ENCODE measurements around the gene FNDC5.

FNDC5 gene

GRCh38 chr1:32900956-32901822 lies 30.5 kb upstream of the FNDC5 start, which contains the start of gene TMEM54:
TMEM54 (minus strand) TSS chr1:32901389; CDS start chr1:32901238, 151 bp downstream.
- TF ChIP-seq ZFX (IDR thresholded peaks at IDR 0.05; ENCODE audit: borderline replicate concordance) = no peak
- TF ChIP-seq, protein P1, sequence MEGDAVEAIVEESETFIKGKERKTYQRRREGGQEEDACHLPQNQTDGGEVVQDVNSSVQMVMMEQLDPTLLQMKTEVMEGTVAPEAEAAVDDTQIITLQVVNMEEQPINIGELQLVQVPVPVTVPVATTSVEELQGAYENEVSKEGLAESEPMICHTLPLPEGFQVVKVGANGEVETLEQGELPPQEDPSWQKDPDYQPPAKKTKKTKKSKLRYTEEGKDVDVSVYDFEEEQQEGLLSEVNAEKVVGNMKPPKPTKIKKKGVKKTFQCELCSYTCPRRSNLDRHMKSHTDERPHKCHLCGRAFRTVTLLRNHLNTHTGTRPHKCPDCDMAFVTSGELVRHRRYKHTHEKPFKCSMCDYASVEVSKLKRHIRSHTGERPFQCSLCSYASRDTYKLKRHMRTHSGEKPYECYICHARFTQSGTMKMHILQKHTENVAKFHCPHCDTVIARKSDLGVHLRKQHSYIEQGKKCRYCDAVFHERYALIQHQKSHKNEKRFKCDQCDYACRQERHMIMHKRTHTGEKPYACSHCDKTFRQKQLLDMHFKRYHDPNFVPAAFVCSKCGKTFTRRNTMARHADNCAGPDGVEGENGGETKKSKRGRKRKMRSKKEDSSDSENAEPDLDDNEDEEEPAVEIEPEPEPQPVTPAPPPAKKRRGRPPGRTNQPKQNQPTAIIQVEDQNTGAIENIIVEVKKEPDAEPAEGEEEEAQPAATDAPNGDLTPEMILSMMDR (IDR thresholded peaks at IDR 0.05) = peak; percentile 22
- peak within 1 kb of the TSS; percentile 89 for H3K27ac ChIP-seq

GRCh38 chr1:32900371-32900955 lies 29.8 kb upstream of the FNDC5 start:
- peak overlapping the region; percentile 89 for H3K27ac ChIP-seq
- TF ChIP-seq, protein P1 (IDR thresholded peaks at IDR 0.05) = no peak
- TF ChIP-seq ZFX (IDR thresholded peaks at IDR 0.05; ENCODE audit: borderline replicate concordance) = no peak

DNA sequence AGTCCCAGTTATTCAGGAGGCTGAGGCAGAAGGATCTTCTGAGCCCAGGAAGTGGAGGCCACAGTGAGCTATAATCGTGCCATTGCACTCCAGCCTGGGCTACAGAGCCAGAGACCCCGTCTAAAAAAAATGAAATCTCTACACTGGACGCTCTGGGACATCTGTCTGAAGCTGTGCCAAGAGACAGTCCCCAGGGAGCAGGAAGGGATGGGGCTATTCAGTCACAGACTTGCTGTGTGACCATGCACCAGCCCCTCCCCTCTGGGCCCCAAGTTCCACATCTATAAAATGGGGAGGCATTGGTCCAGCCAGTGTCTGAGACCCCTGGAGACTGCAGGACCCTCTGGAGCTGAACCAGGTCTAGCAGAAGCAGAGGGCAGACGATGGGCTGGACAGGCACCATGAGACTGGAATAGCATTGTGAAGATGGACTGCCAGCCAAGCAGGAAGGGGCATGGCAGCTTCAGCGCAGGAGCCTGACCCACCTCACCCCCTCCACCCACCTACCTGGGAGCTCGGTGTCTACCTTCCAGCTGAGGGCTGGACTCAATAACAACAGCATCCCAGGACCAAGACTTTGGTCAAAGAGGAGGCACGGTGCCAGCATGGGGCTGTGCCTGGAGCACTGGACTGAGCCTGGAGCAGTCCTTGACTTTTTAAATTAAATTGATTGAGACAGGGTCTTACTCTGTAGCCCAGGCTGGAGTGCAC lies 29.0 kb upstream of the FNDC5 start:
- H3K27ac ChIP-seq = peak overlapping the region; percentile 89
- TF ChIP-seq, protein P1 (IDR thresholded peaks at IDR 0.05) = no peak
- TF ChIP-seq ZFX (IDR thresholded peaks at IDR 0.05; ENCODE audit: borderline replicate concordance) = no peak

DNA sequence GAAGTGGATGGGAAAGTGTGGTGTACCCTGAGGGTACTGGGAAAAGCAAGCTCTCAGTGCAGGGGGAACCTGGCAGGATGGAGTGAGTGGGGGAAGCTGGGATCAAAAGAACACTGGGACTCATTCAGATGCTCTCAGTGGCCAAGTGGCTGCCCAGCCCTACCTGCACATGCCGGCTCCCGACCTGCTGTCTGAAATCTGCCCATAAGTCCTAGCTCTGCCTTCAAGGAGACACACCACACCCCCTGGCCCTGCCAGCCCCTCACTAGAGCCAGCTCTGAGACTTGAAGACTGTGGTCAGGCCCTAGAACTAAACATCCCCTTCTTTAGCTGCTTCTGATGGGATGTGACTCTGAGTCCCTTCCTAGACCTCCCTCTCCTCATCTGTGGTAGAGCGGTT lies 28.2 kb upstream of the FNDC5 start:
- no peak for TF ChIP-seq ZFX (IDR thresholded peaks at IDR 0.05; ENCODE audit: borderline replicate concordance)
- TF ChIP-seq, protein P1 (IDR thresholded peaks at IDR 0.05) = no peak
- peak overlapping the region; percentile 89 for H3K27ac ChIP-seq

DNA sequence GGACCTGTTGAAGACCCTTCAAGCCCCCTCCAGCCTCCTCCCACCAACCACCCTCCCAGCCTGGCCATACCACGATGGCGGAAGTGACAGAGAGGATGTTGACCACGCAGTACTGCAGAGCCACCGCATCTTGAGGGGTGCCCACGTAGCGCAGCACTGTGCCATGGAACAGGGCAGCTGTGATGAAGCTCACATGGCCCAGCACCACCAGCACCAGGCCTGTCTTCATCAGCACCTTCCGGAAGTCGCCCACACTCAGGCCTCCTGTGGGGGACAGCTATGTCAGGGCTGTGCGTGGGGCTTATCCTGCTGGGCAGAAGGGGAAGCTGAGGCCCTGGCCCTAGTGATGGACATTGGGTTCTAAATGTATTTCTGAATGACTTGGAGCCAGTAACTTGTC lies 27.3 kb upstream of the FNDC5 start:
- peak overlapping the region; percentile 89; the same call in 1 of the 2 replicates for H3K27ac ChIP-seq
- TF ChIP-seq, protein P1 (IDR thresholded peaks at IDR 0.05) = no peak
- TF ChIP-seq ZFX (IDR thresholded peaks at IDR 0.05; ENCODE audit: borderline replicate concordance) = no peak

DNA sequence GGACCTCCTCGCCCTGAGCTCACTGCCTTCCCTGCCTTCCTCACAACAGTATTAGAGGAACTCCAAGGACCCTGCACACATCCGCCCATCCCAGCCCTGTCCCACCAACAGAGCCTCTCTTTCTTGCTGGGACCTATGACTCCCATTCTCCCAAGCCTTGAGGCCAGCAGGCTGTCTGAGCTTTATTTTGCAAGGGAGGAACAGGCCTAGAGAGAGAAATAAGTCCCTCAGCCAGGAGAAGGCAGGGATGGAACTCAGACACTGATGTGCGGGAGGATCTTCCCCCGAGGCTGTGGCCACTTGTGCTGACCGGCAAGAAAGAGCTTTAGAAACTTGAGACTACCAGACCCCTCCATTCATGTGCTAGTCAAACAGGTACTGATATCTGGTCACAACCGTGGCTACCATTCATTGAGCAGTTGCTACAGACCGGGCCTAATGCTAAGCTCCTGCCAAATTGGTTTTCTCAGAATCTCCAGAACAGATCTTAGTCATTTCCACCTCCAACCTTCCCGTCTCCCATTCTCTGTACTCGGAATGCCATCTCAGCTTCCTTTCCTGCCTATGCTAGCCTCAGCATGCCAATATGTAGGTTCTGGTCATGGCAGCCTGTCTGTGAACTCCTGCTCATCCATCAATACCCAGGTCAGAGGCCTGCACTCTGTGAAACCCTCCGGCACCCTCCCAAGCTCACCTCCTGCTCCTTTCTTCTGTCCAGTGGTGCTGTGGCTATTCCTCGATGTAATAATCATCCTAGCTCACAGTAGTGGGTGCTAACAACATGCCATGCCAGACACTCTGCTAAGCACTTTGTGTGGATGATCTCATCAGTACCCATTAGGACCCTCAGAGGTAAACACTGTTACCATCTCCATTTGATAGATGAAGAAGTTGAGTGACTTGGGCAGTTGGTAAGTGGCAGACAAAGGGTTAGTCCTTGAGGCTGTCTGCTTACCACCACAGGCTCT lies 26.7 kb upstream of the FNDC5 start:
- no peak for TF ChIP-seq ZFX (IDR thresholded peaks at IDR 0.05; ENCODE audit: borderline replicate concordance)
- TF ChIP-seq, protein P1 (IDR thresholded peaks at IDR 0.05) = no peak
- H3K27ac ChIP-seq = peak overlapping the region; percentile 33; the same call in 1 of the 2 replicates
